ENCODE data around the gene FGF14.

Gene FGF14

GRCh38 chr13:101728021-101728420 is 673.8 kb downstream of the FGF14 start:
- no peaks in the 10 kb centered on the region for H3K4me1 ChIP-seq
- no peaks in the 10 kb centered on the region for H3K9me3 ChIP-seq
- H3K27ac ChIP-seq = no peak overlapping the region
- no peaks in the 10 kb centered on the region for H3K27me3 ChIP-seq
- H3K9ac ChIP-seq = no peak overlapping the region
- no peaks in the 10 kb centered on the region for H4K20me1 ChIP-seq
- H3K4me3 ChIP-seq = no peak overlapping the region
- H3K36me3 ChIP-seq = no peaks in the 10 kb centered on the region
- no peak overlapping the region for H3K4me2 ChIP-seq
- no peak for TF ChIP-seq Cebpa-rat (IDR thresholded peaks at IDR 0.05)

GRCh38 chr13:101727118-101727517 is 674.7 kb downstream of the FGF14 start:
- H3K4me3 ChIP-seq = no peak overlapping the region
- H4K20me1 ChIP-seq = no peaks in the 10 kb centered on the region
- H3K9ac ChIP-seq = no peak overlapping the region
- H3K27me3 ChIP-seq = no peaks in the 10 kb centered on the region
- H3K4me1 ChIP-seq = no peaks in the 10 kb centered on the region
- no peaks in the 10 kb centered on the region for H3K36me3 ChIP-seq
- H3K27ac ChIP-seq = no peak overlapping the region
- no peak for TF ChIP-seq Cebpa-rat (IDR thresholded peaks at IDR 0.05)
- no peak overlapping the region for H3K4me2 ChIP-seq
- H3K9me3 ChIP-seq = no peaks in the 10 kb centered on the region

- Histone ChIP-seq H3K4me3 (no peak overlapping the region), H3K36me3 (no peaks in the 10 kb centered on the region), H3K27me3 (no peaks in the 10 kb centered on the region), H3K9ac (no peak overlapping the region), H3K4me2 (no peak overlapping the region), H3K4me1 (no peaks in the 10 kb centered on the region), H3K27ac (no peak overlapping the region), H4K20me1 (no peaks in the 10 kb centered on the region), H3K9me3 (no peaks in the 10 kb centered on the region)
- TF ChIP-seq Cebpa-rat (IDR thresholded peaks at IDR 0.05) = no peak
These were observed 675.2 kb downstream of the FGF14 start for GRCh38 chr13:101726681-101727080.

- Histone ChIP-seq H3K9ac (no peak overlapping the region), H3K4me3 (no peak overlapping the region), H3K36me3 (no peaks in the 10 kb centered on the region), H3K27me3 (no peaks in the 10 kb centered on the region), H3K27ac (no peak overlapping the region), H3K4me2 (no peak overlapping the region), H3K9me3 (no peaks in the 10 kb centered on the region), H4K20me1 (no peaks in the 10 kb centered on the region), H3K4me1 (no peaks in the 10 kb centered on the region)
- no peak for TF ChIP-seq Cebpa-rat (IDR thresholded peaks at IDR 0.05)
These were observed 683.4 kb downstream of the FGF14 start for GRCh38 chr13:101718496-101718895.

- Histone ChIP-seq H3K36me3 (no peaks in the 10 kb centered on the region), H3K4me2 (no peak overlapping the region), H3K9me3 (no peaks in the 10 kb centered on the region), H4K20me1 (no peaks in the 10 kb centered on the region), H3K4me3 (no peak overlapping the region), H3K9ac (no peak overlapping the region), H3K27me3 (no peaks in the 10 kb centered on the region), H3K4me1 (no peaks in the 10 kb centered on the region), H3K27ac (no peak overlapping the region)
- TF ChIP-seq Cebpa-rat (IDR thresholded peaks at IDR 0.05) = no peak
These were observed 684.5 kb downstream of the FGF14 start for GRCh38 chr13:101717353-101717752.

- H3K4me3 ChIP-seq = no peak overlapping the region
- no peaks in the 10 kb centered on the region for H3K9me3 ChIP-seq
- no peaks in the 10 kb centered on the region for H3K4me1 ChIP-seq
- H3K27me3 ChIP-seq = no peaks in the 10 kb centered on the region
- H3K27ac ChIP-seq = no peak overlapping the region
- no peaks in the 10 kb centered on the region for H3K36me3 ChIP-seq
- no peak overlapping the region for H3K9ac ChIP-seq
- H4K20me1 ChIP-seq = no peaks in the 10 kb centered on the region
- TF ChIP-seq Cebpa-rat (IDR thresholded peaks at IDR 0.05) = no peak
- no peak overlapping the region for H3K4me2 ChIP-seq
These were observed 687.7 kb downstream of the FGF14 start for GRCh38 chr13:101714195-101714594.

GRCh38 chr13:101712026-101712348 is 689.9 kb downstream of the FGF14 start:
- Histone ChIP-seq H3K9ac (no peak overlapping the region), H3K4me2 (no peak overlapping the region), H3K36me3 (no peaks in the 10 kb centered on the region), H3K4me3 (no peak overlapping the region), H3K4me1 (peaks cover 5% of the 10 kb centered on the region), H3K9me3 (no peaks in the 10 kb centered on the region), H3K27me3 (no peaks in the 10 kb centered on the region), H4K20me1 (no peaks in the 10 kb centered on the region), H3K27ac (no peak overlapping the region)
- TF ChIP-seq Cebpa-rat (IDR thresholded peaks at IDR 0.05) = no peak

GRCh38 chr13:101711307-101712025 is 690.4 kb downstream of the FGF14 start:
- Histone ChIP-seq H3K9ac (no peak overlapping the region), H3K4me1 (peaks cover 10% of the 10 kb centered on the region), H3K36me3 (no peaks in the 10 kb centered on the region), H3K4me3 (no peak overlapping the region), H4K20me1 (no peaks in the 10 kb centered on the region), H3K27me3 (no peaks in the 10 kb centered on the region), H3K27ac (no peak overlapping the region), H3K9me3 (no peaks in the 10 kb centered on the region), H3K4me2 (no peak overlapping the region)
- TF ChIP-seq Cebpa-rat (IDR thresholded peaks at IDR 0.05) = no peak

GRCh38 chr13:101709952-101710351 is 691.9 kb downstream of the FGF14 start:
- H3K36me3 ChIP-seq = no peaks in the 10 kb centered on the region
- H3K4me3 ChIP-seq = no peak overlapping the region
- H3K4me1 ChIP-seq = peaks cover 15% of the 10 kb centered on the region
- no peak overlapping the region for H3K27ac ChIP-seq
- no peak for TF ChIP-seq Cebpa-rat (IDR thresholded peaks at IDR 0.05)
- no peak overlapping the region for H3K4me2 ChIP-seq
- no peak overlapping the region for H3K9ac ChIP-seq
- H4K20me1 ChIP-seq = no peaks in the 10 kb centered on the region
- no peaks in the 10 kb centered on the region for H3K9me3 ChIP-seq
- H3K27me3 ChIP-seq = no peaks in the 10 kb centered on the region

GRCh38 chr13:101708115-101708514 is 693.7 kb downstream of the FGF14 start:
- Histone ChIP-seq H3K36me3 (no peaks in the 10 kb centered on the region), H3K4me2 (no peak overlapping the region), H3K9ac (no peak overlapping the region), H3K27ac (no peak overlapping the region), H3K4me3 (no peak overlapping the region), H3K27me3 (no peaks in the 10 kb centered on the region), H3K9me3 (no peaks in the 10 kb centered on the region), H3K4me1 (peaks cover 15% of the 10 kb centered on the region), H4K20me1 (no peaks in the 10 kb centered on the region)
- TF ChIP-seq Cebpa-rat (IDR thresholded peaks at IDR 0.05) = no peak

GRCh38 chr13:101707659-101708058 is 694.2 kb downstream of the FGF14 start:
- peaks cover 15% of the 10 kb centered on the region for H3K4me1 ChIP-seq
- H3K4me2 ChIP-seq = peak overlapping the region; percentile 56; the same call in 1 of the 2 replicates

More at GRCh38 chr13:101707659-101708058, 694.2 kb downstream of the FGF14 start:
- Histone ChIP-seq H3K9ac (no peak overlapping the region), H3K4me3 (no peak overlapping the region), H3K9me3 (no peaks in the 10 kb centered on the region), H3K27me3 (no peaks in the 10 kb centered on the region), H3K36me3 (no peaks in the 10 kb centered on the region), H4K20me1 (no peaks in the 10 kb centered on the region), H3K27ac (no peak overlapping the region)
- TF ChIP-seq Cebpa-rat (IDR thresholded peaks at IDR 0.05) = no peak

Measured in BLaER1 (cell line).